WTC11 (cell line): ENCODE data around the gene HCAR2.
"Not testable (repeated sequence)": the region's sequence is repeated elsewhere in the genome, so short reads cannot be mapped to it uniquely, and the experiment has no call there.

Experiments
- TF ChIP-seq, protein P1 (sequence below): fragments of 200-600 bp; IDR thresholded peaks from 2 replicates; pipeline ENCODE4 v1.8.0; 2022; ENCODE audit warnings: antibody characterized with exemption
- TF ChIP-seq, protein P2 (sequence below): sonication (generic); formaldehyde crosslinking; IDR thresholded peaks from 2 replicates; pipeline ENCODE4 v1.8.0; 2022; ENCODE audit warnings: mild to moderate bottlenecking, missing genetic modification reagents

DNA sequence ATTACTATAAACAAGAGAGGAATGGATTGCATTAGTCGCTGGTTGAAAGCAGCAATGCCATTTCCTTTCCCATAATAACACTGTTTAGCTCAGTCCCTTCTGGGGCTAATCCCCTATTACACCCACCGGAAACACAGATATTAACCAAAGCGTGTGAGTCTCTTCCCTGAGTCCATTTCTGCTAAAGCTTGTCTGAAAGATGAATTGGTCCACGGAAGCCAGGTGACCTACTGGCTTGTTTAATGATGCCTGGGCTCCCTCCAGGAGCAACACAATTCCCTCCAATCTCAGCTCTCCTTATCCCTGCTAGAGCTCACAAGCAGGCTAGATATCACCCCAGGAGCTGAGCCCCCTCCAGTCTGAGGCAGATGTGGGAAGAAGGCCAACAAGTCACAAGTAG is 1.7 kb downstream of the HCAR2 start:
- TF ChIP-seq, protein P1, sequence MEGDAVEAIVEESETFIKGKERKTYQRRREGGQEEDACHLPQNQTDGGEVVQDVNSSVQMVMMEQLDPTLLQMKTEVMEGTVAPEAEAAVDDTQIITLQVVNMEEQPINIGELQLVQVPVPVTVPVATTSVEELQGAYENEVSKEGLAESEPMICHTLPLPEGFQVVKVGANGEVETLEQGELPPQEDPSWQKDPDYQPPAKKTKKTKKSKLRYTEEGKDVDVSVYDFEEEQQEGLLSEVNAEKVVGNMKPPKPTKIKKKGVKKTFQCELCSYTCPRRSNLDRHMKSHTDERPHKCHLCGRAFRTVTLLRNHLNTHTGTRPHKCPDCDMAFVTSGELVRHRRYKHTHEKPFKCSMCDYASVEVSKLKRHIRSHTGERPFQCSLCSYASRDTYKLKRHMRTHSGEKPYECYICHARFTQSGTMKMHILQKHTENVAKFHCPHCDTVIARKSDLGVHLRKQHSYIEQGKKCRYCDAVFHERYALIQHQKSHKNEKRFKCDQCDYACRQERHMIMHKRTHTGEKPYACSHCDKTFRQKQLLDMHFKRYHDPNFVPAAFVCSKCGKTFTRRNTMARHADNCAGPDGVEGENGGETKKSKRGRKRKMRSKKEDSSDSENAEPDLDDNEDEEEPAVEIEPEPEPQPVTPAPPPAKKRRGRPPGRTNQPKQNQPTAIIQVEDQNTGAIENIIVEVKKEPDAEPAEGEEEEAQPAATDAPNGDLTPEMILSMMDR, result not testable (repeated sequence)
- TF ChIP-seq, protein P2, sequence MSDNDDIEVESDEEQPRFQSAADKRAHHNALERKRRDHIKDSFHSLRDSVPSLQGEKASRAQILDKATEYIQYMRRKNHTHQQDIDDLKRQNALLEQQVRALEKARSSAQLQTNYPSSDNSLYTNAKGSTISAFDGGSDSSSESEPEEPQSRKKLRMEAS, result not testable (repeated sequence)
